Activated CD4-positive, alpha-beta memory T cell treated with anti-CD3 and anti-CD28 coated beads for 36 hours (primary cell): Measurements from ENCODE around the gene ADD2. TPM values are rescaled to one million over a fixed set of nuclear protein-coding genes. Genes with fewer than 3 reads are reported as not detected.
A peak's percentile ranks its signal among the peaks of the same experiment; 100 is the strongest.

Experiments used
- CTCF ChIA-PET: fragments of 350-600 bp; sonication (Branson Sonifier 250); formaldehyde crosslinking; loops from one replicate; lab custom pipeline; 2021; ENCODE audit warnings: antibody characterized with exemption, inconsistent platforms; lab: Charles Lee
- POLR2A ChIA-PET: fragments of 350-600 bp; sonication (Branson Sonifier 250); formaldehyde crosslinking; loops from one replicate; lab custom pipeline; 2021; ENCODE audit warnings: antibody characterized with exemption; lab: Charles Lee
- DNase-seq: peaks from one replicate; pipeline ENCODE4 v3.0.0-alpha.2; 2020
- H3K27ac Mint-ChIP-seq: one replicate; pipeline ENCODE4 v1.8.0; 2021; ENCODE audit warnings: mixed read lengths
- H3K27me3 Mint-ChIP-seq: one replicate; pipeline ENCODE4 v1.8.0; 2021; ENCODE audit warnings: mixed read lengths
- H3K36me3 Mint-ChIP-seq: one replicate; pipeline ENCODE4 v1.8.0; 2021; ENCODE audit warnings: mixed read lengths
- H3K4me1 Mint-ChIP-seq: one replicate; pipeline ENCODE4 v1.8.0; 2021; ENCODE audit warnings: low read depth, mixed read lengths
- H3K4me3 Mint-ChIP-seq: one replicate; pipeline ENCODE4 v1.8.0; 2021; ENCODE audit warnings: mild to moderate bottlenecking, mixed read lengths
- H3K9me3 Mint-ChIP-seq: one replicate; pipeline ENCODE4 v1.8.0; 2021; ENCODE audit warnings: mixed read lengths
- intact Hi-C: fragments of 100-400 bp; cut with micrococcal nuclease; formaldehyde crosslinking; loops from one replicate; pipeline ENCODE4 v1.15.1; 2023
- total RNA-seq, 2 experiments: library from RNA; stranded (reverse); gene quantifications; one replicate each; pipeline ENCODE4 v1.2.3, GENCODE V29; 2021

ADD2 gene
- total RNA-seq, 2 experiments from 2014 or later: 5.6 to 6.0 TPM

DNA sequence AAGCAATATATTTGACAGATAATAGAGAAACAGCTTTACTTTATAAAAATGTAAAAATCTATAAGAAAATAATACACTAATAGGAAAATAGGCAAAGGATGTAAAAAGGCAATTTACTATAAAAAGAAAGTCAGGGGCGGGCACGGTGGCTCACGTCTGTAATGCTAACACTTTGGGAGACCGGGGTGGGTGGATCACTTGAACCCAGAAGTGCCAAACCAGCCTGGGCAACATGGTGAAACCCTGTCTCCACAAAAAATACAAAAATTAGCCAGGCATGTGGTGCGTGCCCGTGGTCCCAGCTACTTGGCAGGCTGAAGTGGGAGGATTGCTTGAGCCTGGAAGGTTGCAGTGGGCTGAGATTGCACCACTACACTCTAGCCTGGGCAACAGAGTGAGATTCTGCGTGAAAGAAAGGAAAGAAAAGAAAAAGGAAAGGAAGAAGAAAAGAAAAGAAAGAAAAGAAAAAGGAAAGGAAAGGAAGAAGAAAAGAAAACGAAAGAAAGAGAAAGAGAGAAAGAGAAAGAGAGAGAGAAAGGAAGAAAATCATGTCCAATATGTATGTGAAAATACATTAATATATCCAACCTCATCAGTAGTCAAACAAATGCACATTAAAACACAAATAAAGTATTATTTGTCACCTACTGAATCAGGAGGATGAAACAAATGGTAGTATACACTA, 65.1 kb downstream of the ADD2 start:
- Mint-ChIP-seq H3K4me1 (no peaks in the 10 kb centered on the region), H3K36me3 (no peaks in the 10 kb centered on the region), H3K9me3 (no peaks in the 10 kb centered on the region), H3K27ac (no peak overlapping the region), H3K4me3 (no peak overlapping the region), H3K27me3 (no peaks in the 10 kb centered on the region)
- intact Hi-C loops: no loop called here
- DNase-seq: no peak
- ChIA-PET POLR2A (no interaction called here), CTCF (no interaction called here)

DNA sequence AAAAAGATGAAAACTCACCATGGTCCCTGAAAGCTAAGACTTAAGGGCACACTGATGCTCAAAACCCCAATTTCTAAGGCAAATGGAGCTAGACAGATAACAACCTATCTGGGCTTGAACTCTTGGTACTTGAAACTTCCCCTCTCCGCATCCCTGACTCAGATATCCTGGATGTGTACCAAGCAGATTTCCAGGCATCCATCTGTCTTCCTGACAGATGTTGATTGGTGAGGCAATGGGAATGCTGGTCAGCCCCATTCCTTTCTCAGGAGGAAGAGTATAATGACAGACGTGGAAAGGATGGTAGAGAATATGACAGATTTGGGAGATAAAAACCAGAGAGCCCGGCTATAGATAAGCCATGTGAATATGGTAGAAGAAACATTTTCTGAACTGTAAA, 69.2 kb downstream of the ADD2 start:
- Mint-ChIP-seq H3K27me3 (no peaks in the 10 kb centered on the region), H3K4me1 (no peaks in the 10 kb centered on the region), H3K27ac (no peak overlapping the region), H3K4me3 (no peak overlapping the region), H3K36me3 (no peaks in the 10 kb centered on the region), H3K9me3 (no peaks in the 10 kb centered on the region)
- ChIA-PET POLR2A (no interaction called here), CTCF (no interaction called here)
- DNase-seq: no peak
- intact Hi-C loops: no loop called here

DNA sequence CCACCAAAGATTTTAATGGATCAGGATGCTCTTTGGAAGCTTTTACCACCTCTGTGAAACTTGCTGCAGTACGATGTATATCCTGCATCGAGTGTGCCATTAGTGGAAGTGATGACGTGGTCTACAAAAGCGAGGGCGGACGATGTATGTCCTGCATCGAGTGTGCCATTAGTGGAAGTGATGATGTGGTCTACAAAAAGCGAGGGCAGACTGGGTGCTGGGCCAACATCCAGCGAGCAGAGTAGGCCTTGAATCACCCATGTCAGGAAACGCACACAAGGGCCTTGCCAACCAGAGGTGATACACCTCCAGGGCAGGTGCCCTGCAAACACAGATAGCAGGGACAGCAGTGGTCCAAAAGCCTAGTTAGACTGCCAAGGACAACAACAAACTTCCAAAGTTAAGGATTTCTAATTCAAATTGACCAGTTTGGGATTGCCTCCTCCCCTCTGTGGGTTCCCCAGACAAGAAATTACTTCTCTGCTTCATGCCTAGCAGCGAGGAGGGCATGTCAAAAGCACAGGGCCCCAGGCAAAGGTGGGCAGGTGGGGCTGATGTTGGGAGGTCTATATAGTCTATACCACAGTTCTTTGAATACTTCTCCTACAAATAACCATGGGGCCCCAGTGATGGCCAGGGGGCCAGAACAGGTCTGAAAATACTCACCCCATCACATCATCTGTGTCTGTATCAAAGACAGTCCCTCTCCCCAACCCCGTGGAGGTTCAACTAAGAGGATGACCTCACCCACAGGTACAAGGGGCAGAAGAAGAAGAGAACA, 70.2 kb downstream of the ADD2 start:
- no peak overlapping the region for H3K27ac Mint-ChIP-seq
- H3K27me3 Mint-ChIP-seq: no peaks in the 10 kb centered on the region
- DNase-seq: no peak
- POLR2A ChIA-PET: no interaction called here
- no peaks in the 10 kb centered on the region for H3K36me3 Mint-ChIP-seq
- H3K4me3 Mint-ChIP-seq: no peak overlapping the region
- H3K4me1 Mint-ChIP-seq: no peaks in the 10 kb centered on the region
- no peaks in the 10 kb centered on the region for H3K9me3 Mint-ChIP-seq
- CTCF ChIA-PET: no interaction called here
- intact Hi-C loops: no loop called here

DNA sequence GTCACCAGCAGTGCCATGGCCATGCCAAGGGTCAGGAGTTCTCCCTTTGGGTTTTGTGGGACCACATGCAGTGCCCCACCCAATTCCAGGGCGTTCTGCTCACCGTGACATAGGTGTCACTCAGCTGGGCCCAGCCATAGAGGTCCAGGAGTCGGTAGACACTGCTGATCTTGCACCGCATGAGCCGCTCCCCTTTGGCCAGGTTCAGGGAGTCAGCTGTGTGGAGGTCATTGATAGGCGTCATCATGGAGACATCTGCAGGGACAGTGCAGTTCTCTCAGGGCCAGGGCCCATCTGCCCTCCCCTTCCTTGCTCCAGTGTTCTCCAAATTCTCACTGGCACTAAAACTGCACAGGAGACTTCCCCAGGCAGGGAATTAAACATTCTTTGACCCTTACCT, 71.9 kb downstream of the ADD2 start:
- intact Hi-C loops: no loop called here
- Mint-ChIP-seq H3K9me3 (no peaks in the 10 kb centered on the region), H3K27me3 (no peaks in the 10 kb centered on the region), H3K4me1 (no peaks in the 10 kb centered on the region), H3K36me3 (no peaks in the 10 kb centered on the region), H3K27ac (no peak overlapping the region), H3K4me3 (no peak overlapping the region)
- CTCF ChIA-PET: no interaction called here
- DNase-seq: no peak
- POLR2A ChIA-PET: no interaction called here

DNA sequence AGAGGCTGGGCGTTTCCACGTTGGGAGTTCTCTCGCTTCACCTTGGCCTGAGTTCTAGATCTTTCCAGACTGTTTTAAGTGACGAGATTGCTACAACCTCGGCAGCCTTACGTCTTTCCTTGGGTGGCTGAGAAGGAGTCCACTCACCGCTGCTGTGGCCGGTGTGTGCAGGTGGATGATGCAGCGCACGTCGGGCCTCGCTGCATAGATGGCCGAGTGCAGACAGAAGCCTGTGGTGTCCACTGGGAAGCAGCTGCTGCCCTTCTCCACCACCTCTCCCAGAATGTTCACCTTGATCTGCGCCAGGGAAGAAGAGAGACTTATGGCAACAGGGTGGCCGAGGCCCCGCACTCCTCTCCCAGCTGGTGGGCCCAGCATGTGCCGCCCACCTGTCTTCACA, 75.7 kb downstream of the ADD2 start:
- Mint-ChIP-seq H3K27me3 (peaks cover 3% of the 10 kb centered on the region), H3K27ac (no peak overlapping the region), H3K36me3 (no peaks in the 10 kb centered on the region), H3K9me3 (no peaks in the 10 kb centered on the region), H3K4me1 (no peaks in the 10 kb centered on the region), H3K4me3 (no peak overlapping the region)
- intact Hi-C loops: no loop called here
- no peak for DNase-seq
- POLR2A ChIA-PET: no interaction called here
- CTCF ChIA-PET: no interaction called here

DNA sequence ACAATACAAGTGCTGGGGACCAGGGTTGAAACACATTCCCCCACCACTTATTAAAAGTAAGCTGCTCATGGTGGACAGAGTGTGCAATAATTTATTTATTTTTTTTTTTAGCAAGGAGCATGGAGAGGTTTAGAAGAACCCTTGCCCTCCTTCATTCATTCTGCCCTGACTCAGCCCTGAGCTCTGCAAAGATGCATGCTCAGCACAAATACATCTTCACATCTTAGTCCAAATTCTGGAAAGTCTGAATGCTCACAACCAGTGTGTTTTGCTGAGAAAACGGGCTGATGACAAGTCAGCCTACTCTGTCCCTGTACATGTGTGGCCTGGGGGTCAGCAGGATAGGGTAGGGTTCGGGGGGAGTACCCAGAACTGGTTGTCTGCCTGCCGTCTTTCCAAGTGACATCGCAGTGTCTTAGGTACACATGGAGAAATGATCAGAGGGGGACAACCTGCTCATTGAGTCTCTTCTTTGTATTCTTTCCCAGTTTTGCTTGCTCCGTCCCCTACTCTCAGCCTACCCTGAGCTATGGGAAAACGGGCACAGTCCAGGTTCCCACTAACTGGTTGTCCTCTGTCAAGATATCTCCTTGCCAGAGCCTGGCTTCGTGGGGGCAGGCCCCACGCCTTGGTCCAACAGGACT, 76.4 kb downstream of the ADD2 start:
- H3K4me3 Mint-ChIP-seq: no peak overlapping the region
- H3K27me3 Mint-ChIP-seq: peaks cover 3% of the 10 kb centered on the region
- no peaks in the 10 kb centered on the region for H3K36me3 Mint-ChIP-seq
- CTCF ChIA-PET: no interaction called here
- H3K27ac Mint-ChIP-seq: no peak overlapping the region
- DNase-seq: no peak
- no peaks in the 10 kb centered on the region for H3K9me3 Mint-ChIP-seq
- intact Hi-C loops: no loop called here
- POLR2A ChIA-PET: no interaction called here
- no peaks in the 10 kb centered on the region for H3K4me1 Mint-ChIP-seq

DNA sequence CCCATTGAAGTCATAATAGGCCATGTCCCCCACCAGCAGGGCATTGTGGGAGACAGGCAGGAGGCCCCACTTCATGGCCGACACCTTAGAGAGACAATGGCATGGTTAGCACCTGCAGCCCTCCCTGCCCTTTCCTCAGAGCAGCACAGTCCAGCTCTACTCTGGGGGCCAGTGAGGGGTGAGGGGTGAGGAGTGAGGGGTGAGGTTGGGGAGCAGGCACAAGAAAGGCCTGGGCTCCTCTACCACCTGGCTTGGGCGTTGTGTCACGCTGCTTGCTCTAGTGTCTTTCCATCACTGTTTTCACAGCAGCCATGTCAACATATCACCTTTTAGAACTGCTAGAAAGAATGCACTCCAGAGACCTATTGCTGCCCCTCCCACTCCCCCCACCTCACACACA, 77.2 kb downstream of the ADD2 start:
- Mint-ChIP-seq H3K4me1 (no peaks in the 10 kb centered on the region), H3K36me3 (no peaks in the 10 kb centered on the region), H3K27ac (no peak overlapping the region), H3K27me3 (peaks cover 3% of the 10 kb centered on the region), H3K4me3 (no peak overlapping the region), H3K9me3 (no peaks in the 10 kb centered on the region)
- no peak for DNase-seq
- POLR2A ChIA-PET: no interaction called here
- intact Hi-C loops: no loop called here
- CTCF ChIA-PET: no interaction called here

DNA sequence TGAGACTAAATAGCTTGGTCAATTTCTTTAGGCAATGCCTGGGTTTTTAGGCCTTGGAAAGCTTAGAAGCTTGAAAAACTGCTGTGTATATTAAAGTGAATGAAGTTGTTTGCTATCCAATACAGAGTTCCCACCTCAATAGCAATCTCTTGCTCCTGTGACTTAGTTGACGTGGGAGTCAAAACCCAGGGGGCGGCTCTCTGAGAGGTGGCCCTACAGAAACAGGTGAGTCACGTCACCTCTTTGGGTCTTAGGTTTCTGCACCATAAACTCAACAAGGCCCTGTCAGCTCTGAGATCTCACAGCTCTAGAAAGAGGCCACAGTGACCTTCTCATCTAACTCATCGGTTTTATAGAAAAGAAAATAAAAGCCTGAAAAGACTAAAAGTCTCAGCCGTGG, 79.6 kb downstream of the ADD2 start:
- intact Hi-C loops: no loop called here
- Mint-ChIP-seq H3K27ac (no peak overlapping the region), H3K27me3 (peaks cover 5% of the 10 kb centered on the region), H3K9me3 (no peaks in the 10 kb centered on the region), H3K36me3 (no peaks in the 10 kb centered on the region), H3K4me1 (no peaks in the 10 kb centered on the region), H3K4me3 (no peak overlapping the region)
- CTCF ChIA-PET: no interaction called here
- POLR2A ChIA-PET: no interaction called here
- DNase-seq: no peak

DNA sequence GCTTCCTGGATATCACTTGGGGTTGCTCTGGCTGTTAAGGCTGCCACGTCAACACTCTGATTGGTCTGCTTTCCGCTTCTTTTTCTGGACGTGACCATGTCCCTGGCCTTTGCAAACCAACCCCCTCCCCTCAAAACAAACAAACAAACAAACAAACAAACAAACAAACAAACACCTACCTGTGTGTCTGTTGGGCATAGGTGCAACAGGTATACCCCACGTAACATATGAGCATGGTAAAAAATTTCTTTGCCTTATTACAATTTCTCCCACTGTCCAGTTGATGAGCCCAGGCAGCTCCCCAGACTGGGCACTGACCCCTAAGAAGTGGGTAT, 80.6 kb downstream of the ADD2 start:
- H3K27me3 Mint-ChIP-seq: peaks cover 5% of the 10 kb centered on the region
- no peak overlapping the region for H3K4me3 Mint-ChIP-seq
- ChIA-PET CTCF (interaction anchor here (0.9 to 1.0 kb wide), 2 partner anchors 296 to 385 kb away, joined by 3 to 4 read pairs; no protein-coding TSS in a partner anchor), POLR2A (no interaction called here)
- no peak for DNase-seq
- H3K36me3 Mint-ChIP-seq: no peaks in the 10 kb centered on the region
- no peak overlapping the region for H3K27ac Mint-ChIP-seq
- no peaks in the 10 kb centered on the region for H3K9me3 Mint-ChIP-seq
- no peaks in the 10 kb centered on the region for H3K4me1 Mint-ChIP-seq
- intact Hi-C loops: no loop called here

DNA sequence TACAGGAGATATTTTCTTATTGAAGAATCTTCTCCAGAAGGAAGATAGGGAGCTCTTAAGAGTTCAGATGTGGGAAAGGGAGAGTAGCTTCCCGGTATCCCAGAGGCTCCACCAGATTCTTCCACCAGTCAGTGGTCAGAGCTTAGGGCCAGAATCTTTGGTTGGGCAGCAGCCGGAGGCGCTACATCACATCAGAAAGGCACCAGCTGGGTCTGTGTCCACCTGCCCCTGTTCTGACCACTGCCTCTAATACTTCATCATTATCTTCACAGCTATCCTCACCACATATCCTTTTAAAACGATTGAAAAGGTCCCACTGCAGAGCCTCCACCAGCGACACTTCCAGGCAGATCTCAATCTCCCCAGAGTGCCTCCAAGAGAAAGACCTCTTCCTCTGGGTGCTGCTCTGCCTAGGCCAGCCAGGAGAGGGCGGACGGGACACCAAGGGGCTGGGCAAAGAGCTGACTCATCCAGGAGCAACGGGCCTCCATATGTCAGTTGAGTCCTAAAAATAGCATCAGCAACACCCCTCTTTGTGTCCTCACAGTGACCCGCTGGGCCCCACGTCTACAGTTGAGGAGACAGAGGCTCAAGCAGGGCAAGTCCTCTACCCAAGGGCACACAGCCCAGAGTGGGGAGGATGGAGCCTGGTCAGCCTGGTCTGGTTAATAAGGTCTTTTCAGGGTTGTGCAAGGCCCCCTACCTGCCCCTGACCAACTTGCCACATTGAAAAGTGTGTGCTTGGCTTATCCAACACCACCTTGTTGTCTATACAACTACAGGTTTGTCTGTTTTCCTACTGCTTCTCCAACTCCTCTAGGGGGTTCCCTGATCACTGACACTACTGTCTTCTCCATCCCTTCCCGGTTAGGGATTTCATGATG, 81.2 kb downstream of the ADD2 start:
- ChIA-PET CTCF (interaction anchor here (0.8 to 1.0 kb wide), 3 partner anchors 297 to 384 kb away, joined by 3 to 4 read pairs (median 3); no protein-coding TSS in a partner anchor), POLR2A (no interaction called here)
- Mint-ChIP-seq H3K27ac (no peak overlapping the region), H3K36me3 (no peaks in the 10 kb centered on the region), H3K27me3 (peaks cover 5% of the 10 kb centered on the region), H3K9me3 (no peaks in the 10 kb centered on the region), H3K4me1 (no peaks in the 10 kb centered on the region), H3K4me3 (no peak overlapping the region)
- DNase-seq: peak; percentile 53
- intact Hi-C loops: no loop called here

DNA sequence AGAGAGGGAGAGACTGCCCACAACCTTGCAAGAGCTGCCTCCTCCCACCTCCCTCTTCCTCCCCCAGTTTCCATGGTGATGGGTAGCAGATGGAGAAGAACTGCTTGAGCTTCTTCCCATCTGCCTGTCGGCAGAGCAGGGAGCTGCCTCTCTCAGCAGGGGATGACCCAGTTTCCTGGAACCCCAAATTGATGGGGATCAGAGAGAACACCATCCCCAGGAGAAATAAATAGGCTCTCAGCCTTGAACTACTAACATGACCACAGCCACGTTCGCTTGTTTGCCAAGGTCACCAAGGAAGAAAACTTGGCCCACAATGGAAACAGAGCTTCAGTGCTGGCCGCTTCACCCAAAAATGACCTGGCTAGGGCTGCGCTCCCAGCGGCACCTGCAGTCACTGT, 82.2 kb downstream of the ADD2 start:
- ChIA-PET POLR2A (no interaction called here), CTCF (interaction anchor here (0.8 kb wide), 1 partner anchor 382 kb away, joined by 3 read pairs; no protein-coding TSS in a partner anchor)
- Mint-ChIP-seq H3K27ac (no peak overlapping the region), H3K36me3 (no peaks in the 10 kb centered on the region), H3K4me1 (no peaks in the 10 kb centered on the region), H3K4me3 (no peak overlapping the region), H3K9me3 (no peaks in the 10 kb centered on the region), H3K27me3 (peaks cover 7% of the 10 kb centered on the region)
- no peak for DNase-seq
- intact Hi-C loops: no loop called here
